Immature natural killer cell (primary cell): ENCODE results near the gene BCAN. TPM values are rescaled to one million over a fixed set of nuclear protein-coding genes. Genes with fewer than 3 reads are reported as not detected.

Source experiments
- DNase-seq, 3 donors: peaks; one replicate each; pipeline ENCODE4 v3.0.0; 2022; ENCODE audit warnings: mixed read lengths in 1 of 3
- H3K27ac Mint-ChIP-seq, 6 donors: one replicate each; pipeline ENCODE4 v1.8.0; 2020; ENCODE audit warnings: mixed read lengths in 6 of 6, mild to moderate bottlenecking in 5 of 6, inconsistent platforms in 4 of 6, moderate library complexity in 3 of 6
- H3K27me3 Mint-ChIP-seq, 3 donors: one replicate each; pipeline ENCODE4 v1.8.0; 2020 to 2021; ENCODE audit warnings: low read depth in 3 of 3, mild to moderate bottlenecking in 3 of 3, mixed read lengths in 3 of 3, moderate library complexity in 3 of 3, inconsistent platforms in 1 of 3
- H3K36me3 Mint-ChIP-seq, 3 donors: one replicate each; pipeline ENCODE4 v1.8.0; 2020; ENCODE audit warnings: mixed read lengths in 3 of 3, inconsistent platforms in 2 of 3, mild to moderate bottlenecking in 2 of 3
- H3K4me1 Mint-ChIP-seq, 2 donors: one replicate each; pipeline ENCODE4 v1.8.0; 2020; ENCODE audit warnings: inconsistent platforms in 2 of 2, mild to moderate bottlenecking in 2 of 2, mixed read lengths in 2 of 2, moderate library complexity in 1 of 2
- H3K4me3 Mint-ChIP-seq, 5 donors: one replicate each; pipeline ENCODE4 v1.8.0; 2020; ENCODE audit warnings: mild to moderate bottlenecking in 5 of 5, mixed read lengths in 5 of 5, inconsistent platforms in 3 of 5, moderate library complexity in 3 of 5
- H3K9me3 Mint-ChIP-seq, 6 donors: one replicate each; pipeline ENCODE4 v1.8.0; 2020; ENCODE audit warnings: mild to moderate bottlenecking in 6 of 6, mixed read lengths in 6 of 6, inconsistent platforms in 4 of 6, moderate library complexity in 3 of 6
- polyA plus RNA-seq, 3 donors: library from polyadenylated mRNA; unstranded; fragments of 300-500 nt; fragmentation: Illumina TruSeq; gene quantifications; one replicate each; pipeline ENCODE4 v1.2.3, GENCODE V29; 2021

The BCAN gene
- polyA plus RNA-seq, 3 donors from 2014 or later: 0.35 TPM; not detected in 2

DNA sequence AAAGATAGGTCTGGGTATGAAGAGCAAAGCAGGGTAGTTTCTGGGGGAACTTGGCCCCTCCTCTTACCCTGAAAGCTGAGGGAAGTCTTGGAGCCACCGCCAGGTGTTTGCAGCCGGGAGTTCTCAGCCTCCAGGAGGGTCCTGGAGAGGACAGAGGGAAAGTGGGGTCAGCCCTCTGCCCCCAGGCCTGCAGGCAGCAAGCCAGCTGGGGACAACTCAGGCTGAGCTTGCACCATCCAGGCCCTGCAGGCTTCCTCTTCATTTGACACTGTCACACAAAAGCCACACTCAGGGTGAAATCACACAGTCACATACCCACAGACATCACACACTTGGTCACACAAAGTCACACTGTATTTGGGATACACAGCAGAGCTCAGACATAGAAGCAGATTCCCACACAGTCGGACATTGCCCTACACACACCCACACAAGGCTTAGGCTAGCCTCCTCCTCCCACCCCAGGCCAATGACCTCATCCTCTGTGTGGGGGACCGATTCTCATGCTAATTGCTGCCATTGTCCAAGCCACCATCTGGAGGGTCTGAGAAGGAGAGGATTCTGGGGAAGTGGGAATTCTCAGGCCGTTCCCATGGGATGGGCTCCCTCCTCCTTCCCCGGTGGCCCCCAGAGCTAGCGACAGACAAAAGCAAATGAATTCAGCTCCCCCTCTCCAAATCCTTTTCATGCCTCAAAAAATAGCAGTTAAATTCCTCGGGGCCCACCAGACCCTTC is 31.6 kb downstream of the BCAN start:
- no peak for DNase-seq
- H3K36me3 Mint-ChIP-seq: no peaks in the 10 kb centered on the region
- H3K27ac Mint-ChIP-seq: no peak overlapping the region
- no peak overlapping the region for H3K4me3 Mint-ChIP-seq
- peaks cover 0 to 2% (median 0%) of the 10 kb centered on the region in 6 donors for H3K9me3 Mint-ChIP-seq
- peaks cover 13 to 21% (median 16%) of the 10 kb centered on the region in 3 donors for H3K27me3 Mint-ChIP-seq
- peaks cover 5 to 8% of the 10 kb centered on the region in 2 donors for H3K4me1 Mint-ChIP-seq

DNA sequence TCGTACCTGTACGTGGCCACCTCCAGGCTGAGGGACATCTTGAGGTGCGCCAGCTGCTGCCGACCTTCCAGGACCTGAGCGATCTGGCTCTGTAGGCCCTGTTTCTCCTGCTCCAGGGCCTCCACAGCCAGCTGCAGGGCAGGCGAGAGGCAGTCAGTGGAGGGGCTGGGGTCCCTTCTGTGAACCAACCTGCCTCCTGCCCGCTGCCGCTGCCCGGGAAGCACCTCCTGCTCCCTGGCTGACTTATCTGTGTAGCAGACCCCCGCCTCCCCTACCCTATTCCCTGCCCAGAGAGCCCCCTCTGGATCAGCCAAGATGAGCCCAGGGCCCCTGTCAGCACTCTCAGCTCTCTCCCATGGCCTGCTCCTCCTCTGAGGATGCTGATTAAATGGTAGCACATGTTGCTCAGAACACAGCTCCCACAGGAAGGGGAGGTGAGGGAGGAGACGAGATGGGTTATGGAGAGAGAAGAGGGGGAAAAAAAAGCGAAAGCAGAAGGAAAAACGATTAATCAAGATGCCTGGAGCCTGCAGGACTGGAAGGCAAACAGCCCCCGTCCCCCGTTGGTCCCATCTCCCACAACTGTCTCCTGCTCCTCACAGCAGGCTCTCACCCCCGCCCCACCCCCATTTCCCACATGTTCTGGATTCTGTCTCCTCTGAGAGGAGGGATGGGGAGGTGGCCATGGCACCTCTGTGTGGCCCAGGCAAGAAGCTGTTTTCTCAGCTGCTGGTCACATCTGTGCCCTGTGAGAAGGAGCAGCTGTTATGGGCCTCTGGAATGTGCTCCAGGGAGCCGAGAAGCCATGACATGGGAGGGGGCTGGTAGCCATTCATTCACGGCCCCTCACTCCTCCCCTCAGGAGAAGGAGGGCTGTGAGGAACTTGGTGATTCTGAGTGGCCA is 33.5 kb downstream of the BCAN start:
- H3K4me1 Mint-ChIP-seq: peaks cover 5 to 8% of the 10 kb centered on the region in 2 donors
- H3K36me3 Mint-ChIP-seq: no peaks in the 10 kb centered on the region
- no peak overlapping the region for H3K4me3 Mint-ChIP-seq
- peaks cover 0 to 2% (median 0%) of the 10 kb centered on the region in 6 donors for H3K9me3 Mint-ChIP-seq
- peaks cover 18 to 21% (median 19%) of the 10 kb centered on the region in 3 donors for H3K27me3 Mint-ChIP-seq
- H3K27ac Mint-ChIP-seq: no peak overlapping the region
- no peak for DNase-seq

DNA sequence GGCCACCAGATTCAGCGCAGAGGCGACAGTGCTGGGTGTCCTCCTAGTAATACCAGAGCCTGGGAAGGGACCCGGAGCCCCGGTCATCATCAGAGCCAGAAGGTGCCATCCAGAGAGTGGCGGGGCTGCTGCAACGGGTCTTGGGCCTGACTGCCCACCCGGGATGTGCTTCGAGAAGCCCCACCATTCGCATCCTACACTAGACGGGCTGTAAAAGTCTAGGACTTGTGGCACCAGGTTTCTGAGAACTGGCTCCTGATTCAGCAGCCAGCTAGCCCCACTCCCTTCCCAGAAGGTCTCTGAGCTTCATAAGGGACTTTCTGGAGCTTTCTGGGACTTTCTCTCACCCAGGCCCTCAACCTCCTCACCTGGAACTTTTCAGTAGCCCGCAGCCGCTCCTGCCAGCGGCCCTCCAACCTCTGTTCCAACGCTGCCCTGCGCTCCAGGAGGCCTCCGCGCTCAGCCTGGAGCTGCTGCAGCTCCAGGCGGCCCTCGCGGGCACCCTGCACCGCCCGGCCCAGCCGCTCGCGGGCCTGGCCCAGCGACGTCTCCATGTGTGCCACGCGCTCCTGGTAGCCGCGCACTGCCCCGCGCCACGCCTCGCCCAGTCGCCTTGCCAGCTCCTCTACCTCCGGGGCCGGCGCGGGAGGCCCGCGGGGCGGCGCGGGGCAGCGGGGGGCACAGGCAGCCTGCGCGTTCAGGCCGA is 34.4 kb downstream of the BCAN start:
- no peak overlapping the region for H3K4me3 Mint-ChIP-seq
- H3K4me1 Mint-ChIP-seq: peaks cover 5 to 8% of the 10 kb centered on the region in 2 donors
- no peak overlapping the region for H3K27ac Mint-ChIP-seq
- no peak for DNase-seq
- H3K27me3 Mint-ChIP-seq: peaks cover 18 to 20% (median 20%) of the 10 kb centered on the region in 3 donors
- no peaks in the 10 kb centered on the region for H3K36me3 Mint-ChIP-seq
- peaks cover 0 to 2% (median 0%) of the 10 kb centered on the region in 6 donors for H3K9me3 Mint-ChIP-seq

DNA sequence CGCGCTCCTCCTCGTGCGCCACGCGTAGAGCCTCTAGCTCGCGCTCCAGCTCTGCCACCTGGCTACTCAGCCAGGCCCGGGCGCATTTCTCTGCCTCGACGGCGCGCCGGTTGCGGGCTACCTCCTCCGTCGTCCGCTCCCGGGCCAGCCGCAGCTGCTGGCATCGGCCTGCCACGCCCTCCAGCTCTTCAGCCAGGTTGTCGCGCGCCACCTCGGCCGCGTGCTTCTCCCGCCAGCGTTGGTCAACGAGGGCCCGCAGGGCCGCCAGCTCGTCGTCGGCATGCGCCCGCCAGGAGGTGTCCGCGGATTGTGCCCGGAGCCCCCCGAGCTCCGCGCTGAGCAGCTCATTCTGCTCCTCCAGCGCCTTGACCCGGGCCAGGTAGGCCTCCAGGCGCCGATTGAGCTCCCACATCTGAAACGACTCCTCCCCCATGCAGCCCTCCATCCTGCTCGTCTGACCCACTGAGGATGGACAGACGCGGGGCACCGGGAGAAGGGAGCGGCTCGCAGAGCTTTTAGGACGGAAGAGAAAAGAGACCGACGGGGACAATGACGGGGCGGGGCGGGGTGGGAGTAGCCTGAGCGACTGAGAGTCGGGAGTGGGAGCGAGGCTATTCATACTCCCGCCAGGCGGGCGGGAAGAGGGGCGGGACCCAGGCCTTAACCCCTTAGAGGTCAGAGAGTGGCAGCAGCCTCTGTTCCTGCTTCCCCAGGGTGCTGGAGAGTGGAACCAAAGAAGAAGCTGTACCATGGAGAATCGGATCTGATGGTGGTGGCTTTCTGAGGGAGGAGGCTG is 35.1 kb downstream of the BCAN start, which contains the start of gene NES:
Gene NES (minus strand): TSS at position 588 of the 796 bp plus-strand sequence. CDS start 143 bp downstream, at position 445.
- H3K4me1 Mint-ChIP-seq: peaks cover 5 to 8% of the 10 kb centered on the region in 2 donors
- H3K27ac Mint-ChIP-seq: no peak within 1 kb of the TSS
- H3K27me3 Mint-ChIP-seq: peaks cover 17 to 23% (median 20%) of the 10 kb centered on the region in 3 donors
- no peaks in the 10 kb centered on the region for H3K36me3 Mint-ChIP-seq
- DNase-seq: no peak
- H3K4me3 Mint-ChIP-seq: no peak within 1 kb of the TSS
- peaks cover 0 to 2% (median 0%) of the 10 kb centered on the region in 6 donors for H3K9me3 Mint-ChIP-seq

DNA sequence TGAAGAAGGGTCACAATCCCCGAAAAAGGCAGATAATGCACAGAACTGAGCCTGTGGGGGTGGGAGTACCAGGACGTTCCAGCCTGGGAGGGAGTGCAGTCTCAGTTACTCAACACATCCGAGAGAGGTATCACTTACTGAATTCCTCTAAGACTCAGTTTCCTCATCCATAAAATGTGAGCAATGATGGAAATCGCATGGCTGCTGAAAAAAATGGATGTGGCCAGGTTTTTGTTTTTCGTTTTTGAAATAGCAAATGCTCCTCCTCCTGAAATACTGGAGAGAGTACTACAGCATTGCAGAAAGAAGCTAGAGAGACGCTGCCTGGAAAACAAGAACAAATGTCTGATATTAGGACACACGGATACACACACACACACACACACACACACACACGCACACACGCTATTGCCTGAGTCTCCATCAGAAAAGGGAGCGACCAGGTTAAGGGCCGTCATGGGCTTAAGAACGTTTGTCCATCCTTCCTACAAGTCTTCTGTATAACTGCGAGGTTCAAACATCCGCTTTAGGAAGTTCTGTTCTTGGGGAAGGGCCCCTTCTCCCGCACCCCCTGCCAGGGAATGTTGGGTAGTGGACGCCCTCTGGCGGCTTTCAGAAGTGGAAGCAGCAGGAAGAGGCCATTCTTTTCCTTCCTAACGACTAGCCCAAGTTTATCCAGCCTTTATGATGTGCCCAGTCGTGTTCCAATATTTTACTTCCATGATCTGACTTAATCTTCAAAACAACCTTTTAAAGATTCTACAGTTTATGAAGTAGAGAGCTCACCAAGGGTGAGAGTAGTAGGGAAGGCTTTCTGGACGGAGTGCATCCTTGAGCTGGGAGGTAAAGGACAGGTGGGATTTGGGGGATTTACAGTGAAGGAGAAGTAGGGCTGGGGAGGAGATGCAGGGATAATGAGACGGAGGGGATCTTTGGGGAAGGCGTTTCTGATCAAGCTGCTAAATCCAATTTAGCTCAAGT is 36.0 kb downstream of the BCAN start:
- Mint-ChIP-seq H3K27ac (no peak overlapping the region), H3K4me1 (peaks cover 5 to 8% of the 10 kb centered on the region in 2 donors), H3K36me3 (no peaks in the 10 kb centered on the region), H3K4me3 (no peak overlapping the region), H3K9me3 (peaks cover 0 to 2% (median 0%) of the 10 kb centered on the region in 6 donors), H3K27me3 (peaks cover 15 to 23% (median 20%) of the 10 kb centered on the region in 3 donors)
- peak in 2 of 3 donors; percentile 33 to 35 for DNase-seq

DNA sequence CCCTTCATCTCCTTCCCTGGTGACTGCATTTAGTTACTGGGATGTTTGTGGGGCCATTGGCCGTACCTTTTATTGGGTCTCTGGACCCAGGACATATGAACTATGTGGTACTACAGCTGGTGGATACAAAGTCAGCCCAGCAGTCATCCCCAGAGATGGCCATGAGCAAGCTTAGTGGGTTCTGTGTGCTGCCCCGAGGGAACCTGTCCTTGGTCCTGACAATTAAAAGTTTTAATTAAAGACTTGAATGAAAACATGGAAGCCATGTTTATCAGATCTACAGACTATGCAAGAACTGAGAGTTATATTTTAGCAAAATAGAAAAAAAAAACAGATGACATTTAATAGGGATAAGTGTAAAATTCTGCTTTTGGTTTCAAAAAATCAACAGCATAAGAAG is 38.1 kb downstream of the BCAN start:
- Mint-ChIP-seq H3K36me3 (no peaks in the 10 kb centered on the region), H3K27me3 (peaks cover 18 to 28% (median 18%) of the 10 kb centered on the region in 3 donors), H3K9me3 (peaks cover 0 to 2% (median 0%) of the 10 kb centered on the region in 6 donors), H3K4me1 (peaks cover 5 to 8% of the 10 kb centered on the region in 2 donors), H3K27ac (no peak overlapping the region), H3K4me3 (no peak overlapping the region)
- DNase-seq: no peak

DNA sequence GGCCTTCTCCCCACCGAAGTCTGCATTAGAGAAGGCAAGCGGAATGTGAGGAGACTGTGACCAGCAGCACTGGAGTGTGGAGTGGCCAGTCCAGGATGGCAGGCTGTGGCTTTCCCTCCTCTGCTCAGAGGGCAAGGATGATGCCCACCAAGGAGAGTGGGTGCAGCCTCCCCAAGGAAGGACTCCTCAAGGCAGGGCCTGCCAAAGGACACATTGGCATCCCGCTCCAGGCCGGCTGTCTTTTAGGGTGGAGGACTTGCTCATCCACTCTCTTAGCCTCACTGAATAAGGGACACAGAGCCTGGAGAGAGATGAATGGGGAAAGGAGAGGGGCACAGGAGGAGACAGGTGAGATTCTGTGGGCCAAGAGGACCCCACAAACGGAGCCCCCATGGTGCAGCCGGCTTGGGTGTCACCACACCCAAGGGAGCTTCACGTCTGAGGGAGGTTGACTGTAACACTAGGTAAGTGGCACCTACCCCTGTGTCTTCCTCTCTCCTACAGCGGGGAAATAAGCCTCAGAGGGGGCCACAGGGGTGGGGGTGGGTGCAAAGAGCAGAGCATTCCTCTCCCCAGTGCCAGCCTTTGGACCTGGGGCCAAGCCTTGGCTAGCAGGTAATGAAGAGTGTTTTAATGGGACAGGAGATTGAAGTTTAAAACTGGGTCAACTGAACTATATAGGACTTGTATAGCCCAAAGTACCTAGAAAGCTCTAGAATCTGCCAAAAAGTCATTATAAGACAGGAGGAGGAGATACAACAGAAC is 39.5 kb downstream of the BCAN start:
- Mint-ChIP-seq H3K9me3 (peaks cover 0 to 2% (median 0%) of the 10 kb centered on the region in 6 donors), H3K4me1 (peaks cover 5 to 8% of the 10 kb centered on the region in 2 donors), H3K36me3 (no peaks in the 10 kb centered on the region), H3K27ac (no peak overlapping the region), H3K4me3 (no peak overlapping the region), H3K27me3 (peaks cover 14 to 32% (median 15%) of the 10 kb centered on the region in 3 donors)
- DNase-seq: no peak

DNA sequence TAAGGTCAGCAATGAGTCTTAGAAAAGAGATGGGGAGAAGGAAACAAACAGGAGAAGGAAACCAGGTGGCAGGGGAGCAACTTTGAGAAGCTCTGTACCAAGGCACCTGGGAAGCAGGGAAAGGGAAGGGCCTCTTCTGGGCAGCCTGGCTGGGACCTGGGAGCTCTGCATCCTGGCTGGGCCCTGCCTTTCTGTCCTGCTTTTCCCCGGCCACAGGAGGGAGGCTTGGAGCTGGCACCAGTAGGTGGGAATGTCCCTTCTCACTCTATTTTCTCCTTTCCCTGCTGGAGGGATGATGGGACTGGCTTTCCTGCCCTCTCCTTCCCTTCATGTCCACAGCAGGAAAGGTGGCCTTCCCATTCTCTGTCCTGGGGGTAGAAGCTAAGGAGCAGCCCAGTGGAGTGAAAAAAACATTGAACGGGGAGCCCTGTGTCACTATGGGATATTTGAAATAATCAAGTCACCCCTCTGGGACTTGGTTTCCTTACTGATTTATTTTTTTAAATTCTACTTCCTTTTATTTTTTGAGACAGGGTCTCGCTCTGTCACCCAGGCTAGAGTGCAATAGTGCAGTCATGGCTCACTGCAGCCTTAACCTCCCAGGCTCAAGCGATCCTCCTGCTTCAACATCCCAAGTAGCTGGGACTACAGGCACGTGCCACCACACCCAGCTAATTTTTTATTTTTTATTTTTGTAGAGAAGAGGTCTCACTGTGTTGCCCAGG is 40.4 kb downstream of the BCAN start:
- Mint-ChIP-seq H3K27ac (no peak overlapping the region), H3K4me3 (no peak overlapping the region), H3K27me3 (peaks cover 14 to 32% (median 15%) of the 10 kb centered on the region in 3 donors), H3K4me1 (peaks cover 5 to 8% of the 10 kb centered on the region in 2 donors), H3K9me3 (peaks cover 0 to 2% (median 0%) of the 10 kb centered on the region in 6 donors), H3K36me3 (no peaks in the 10 kb centered on the region)
- no peak for DNase-seq

DNA sequence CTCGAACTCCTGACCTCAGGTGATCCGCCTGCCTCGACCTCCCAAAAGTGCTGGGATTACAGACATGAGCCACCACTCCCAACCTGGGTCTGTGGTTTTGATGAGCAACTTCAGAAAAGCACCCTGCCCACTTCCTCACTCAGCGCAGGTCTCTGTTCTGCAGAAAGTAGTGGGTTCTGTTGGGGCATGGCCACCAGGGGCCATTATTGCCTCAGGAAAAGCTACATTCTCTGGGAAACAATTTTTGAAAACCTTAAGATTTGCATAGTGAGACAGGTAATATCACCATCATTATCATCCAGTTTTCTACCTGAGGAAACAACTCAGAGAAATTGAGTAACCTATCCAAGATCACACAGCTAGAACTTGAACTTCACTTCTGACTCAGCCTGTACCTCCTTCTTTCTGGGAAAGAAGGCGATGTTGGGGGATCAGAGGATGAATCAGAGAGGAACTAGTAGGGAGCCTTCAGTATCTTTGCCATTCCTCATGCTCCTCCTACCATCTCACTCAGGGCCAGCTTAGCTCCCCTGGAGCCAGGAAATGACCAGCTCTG is 42.4 kb downstream of the BCAN start:
- no peaks in the 10 kb centered on the region for H3K36me3 Mint-ChIP-seq
- no peaks in the 10 kb centered on the region for H3K4me1 Mint-ChIP-seq
- DNase-seq: no peak
- H3K27me3 Mint-ChIP-seq: peaks cover 7 to 18% (median 11%) of the 10 kb centered on the region in 3 donors
- H3K4me3 Mint-ChIP-seq: no peak overlapping the region
- no peaks in the 10 kb centered on the region for H3K9me3 Mint-ChIP-seq
- H3K27ac Mint-ChIP-seq: no peak overlapping the region

DNA sequence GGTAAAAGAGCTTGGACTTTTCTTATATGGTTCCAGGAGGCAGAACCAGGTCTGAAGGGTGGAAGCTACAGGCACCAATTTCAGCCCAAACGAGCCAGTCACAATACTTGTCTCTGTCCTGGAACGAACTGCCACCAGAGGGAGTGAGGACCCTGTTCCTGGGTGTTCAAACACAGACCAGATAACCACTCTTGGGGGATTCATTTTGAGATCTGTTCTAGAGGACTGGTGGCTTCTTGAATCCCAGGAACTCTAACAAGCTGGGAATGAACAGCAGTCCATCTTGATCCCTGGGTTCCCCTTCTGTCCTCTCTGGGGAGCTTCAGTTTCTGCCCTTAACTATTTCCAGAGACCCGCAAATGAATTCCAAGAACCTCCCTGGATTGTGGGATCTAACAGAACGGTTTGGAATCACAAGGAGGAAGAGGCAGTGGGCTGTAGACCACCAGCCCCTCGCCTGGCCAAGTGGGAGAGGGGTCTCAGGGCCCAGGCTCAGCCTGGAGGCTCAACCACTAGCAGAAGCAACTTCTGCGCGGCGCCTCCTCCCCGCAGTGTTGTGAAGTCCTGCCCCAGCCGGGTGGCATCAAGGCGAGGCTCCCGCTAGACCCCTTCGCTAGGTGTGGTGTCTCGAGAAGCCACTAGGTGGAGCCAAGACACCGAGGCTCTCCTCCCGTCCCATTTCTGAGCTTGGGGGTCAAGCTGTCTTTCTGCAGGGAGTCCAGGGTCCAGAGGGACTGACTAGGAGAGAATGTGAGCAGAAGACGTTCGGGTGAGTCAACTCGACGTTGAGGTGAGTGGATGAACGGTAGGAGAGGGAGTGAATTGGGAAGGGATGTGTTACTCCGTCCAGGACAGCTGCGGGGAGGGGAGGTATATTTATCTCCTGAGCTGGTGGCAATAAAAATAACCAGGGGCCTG is 47.4 kb downstream of the BCAN start:
- peak; percentile 61 to 71 (median 66) for DNase-seq
- H3K36me3 Mint-ChIP-seq: no peaks in the 10 kb centered on the region
- no peaks in the 10 kb centered on the region for H3K9me3 Mint-ChIP-seq
- H3K27ac Mint-ChIP-seq: peak overlapping the region in 1 of 6 donors; percentile 74
- H3K27me3 Mint-ChIP-seq: peaks cover 19 to 31% (median 21%) of the 10 kb centered on the region in 3 donors
- H3K4me1 Mint-ChIP-seq: peaks cover 0 to 3% of the 10 kb centered on the region in 2 donors
- H3K4me3 Mint-ChIP-seq: peak overlapping the region in 2 of 5 donors; percentile 33 to 45
